GM12878 (cell line): ENCODE results near the gene PATJ. TPM values are rescaled to one million over a fixed set of nuclear protein-coding genes. Genes with fewer than 3 reads are reported as not detected.

ENCODE experiments used
- ATAC-seq: fragments of 200-7000 bp; cut with Tn5 transposase; 3 replicates; pipeline ENCODE4 v1.9.1; 2020; ENCODE audit warnings: mild to moderate bottlenecking, moderate library complexity
- BruUV-seq: library from RNA; stranded (reverse); fragments of 400-500 nt; replicated peaks from 2 replicates; lab custom pipeline; 2021; lab: Mats Ljungman, UMichigan
- CTCF ChIA-PET: fragments of 300-600 bp; sonication (Branson Sonifier 250); formaldehyde crosslinking; extraction: SDS; loops from one replicate; lab custom pipeline; 2021; ENCODE audit warnings: inconsistent platforms; lab: Yijun Ruan, JAX
- POLR2A ChIA-PET: fragments of 350-600 bp; formaldehyde crosslinking; extraction: SDS; loops from one replicate; lab custom pipeline; 2021; ENCODE audit warnings: inconsistent platforms; lab: Charles Lee
- RAD21 ChIA-PET: fragments of 300-600 bp; sonication (Branson Sonifier 250); formaldehyde crosslinking; loops from one replicate; lab custom pipeline; 2023; ENCODE audit warnings: antibody characterized with exemption; ENCODE audit not compliant: unreplicated experiment; lab: Charles Lee
- SMC1A ChIA-PET: fragments of 300-600 bp; sonication (Branson Sonifier 250); formaldehyde crosslinking; loops from one replicate; lab custom pipeline; 2023; ENCODE audit not compliant: unreplicated experiment, uncharacterized antibody; lab: Charles Lee
- DNase-seq: peaks from one replicate; pipeline ENCODE4 v3.0.0-alpha.2; 2011; ENCODE audit warnings: low read depth, low spot score
- FAIRE-seq: peaks from 3 replicates; lab custom pipeline; 2011; peaks lifted over from hg19 to GRCh38; lab: Jason Lieb, UNC
- H2AFZ ChIP-seq: 2 replicates; pipeline ENCODE4 v1.6.0; 2011; ENCODE audit warnings: low read depth, low read length, control low read depth; ENCODE audit not compliant: control insufficient read depth
- H3K27ac ChIP-seq: 2 replicates; pipeline ENCODE4 v1.5.1; 2011; ENCODE audit warnings: control low read depth; ENCODE audit not compliant: control insufficient read depth, insufficient read depth
- H3K27me3 ChIP-seq, 2 experiments: replicated peaks in 1 of 2; 2 replicates each; pipeline versions ENCODE4 v1.6.0 to v1.6.1; 2011; ENCODE audit warnings: low read length in 1 of 2; ENCODE audit not compliant: control insufficient read depth in 2 of 2, insufficient read depth in 2 of 2
- H3K36me3 ChIP-seq, 2 experiments: 2 replicates each; pipeline ENCODE4 v1.5.1; 2011; ENCODE audit warnings: low read length in 1 of 2; ENCODE audit not compliant: control insufficient read depth in 2 of 2, insufficient read depth in 2 of 2
- H3K4me1 ChIP-seq: 2 replicates; pipeline ENCODE4 v1.6.1; 2011; ENCODE audit warnings: mild to moderate bottlenecking, low read length, moderate library complexity, mixed read lengths; ENCODE audit not compliant: control insufficient read depth, insufficient read depth
- H3K4me2 ChIP-seq: 2 replicates; pipeline ENCODE4 v1.6.0; 2011; ENCODE audit warnings: control low read depth; ENCODE audit not compliant: control insufficient read depth, insufficient read depth
- H3K4me3 ChIP-seq: fragments of 200-600 bp; sonication (generic); 2 replicates; pipeline ENCODE4 v1.5.1; 2016
- H3K79me2 ChIP-seq: 2 replicates; pipeline ENCODE4 v1.6.0; 2011; ENCODE audit warnings: low read length; ENCODE audit not compliant: control insufficient read depth, insufficient read depth
- H3K9ac ChIP-seq: 2 replicates; pipeline ENCODE4 v1.8.0; 2011; ENCODE audit warnings: low read length, control low read depth, mixed read lengths; ENCODE audit not compliant: control insufficient read depth, insufficient read depth
- H3K9me3 ChIP-seq: replicated peaks from 3 replicates; pipeline ENCODE4 v1.5.1; 2011; ENCODE audit warnings: mild to moderate bottlenecking, low read length; ENCODE audit not compliant: control insufficient read depth, insufficient read depth
- H4K20me1 ChIP-seq: 2 replicates; pipeline ENCODE4 v1.6.0; 2011; ENCODE audit not compliant: control insufficient read depth, insufficient read depth
- BACH1 ChIP-seq: fragments of 450-650 bp; IDR thresholded peaks from 2 replicates; pipeline ENCODE4 v1.6.1; 2017; ENCODE audit warnings: mild to moderate bottlenecking, borderline replicate concordance
- BCL3 ChIP-seq: IDR thresholded peaks from 2 replicates; pipeline ENCODE4 v1.6.1; 2011; ENCODE audit warnings: borderline replicate concordance, low read depth, mild to moderate bottlenecking, moderate library complexity, low read length; ENCODE audit not compliant: insufficient read depth, poor library complexity, severe bottlenecking
- CHD4 ChIP-seq: fragments of 200-600 bp; sonication (generic); IDR thresholded peaks from 2 replicates; pipeline ENCODE4 v1.6.1; 2016; ENCODE audit warnings: mild to moderate bottlenecking
- JUNB ChIP-seq: IDR thresholded peaks from 2 replicates; pipeline ENCODE4 v1.6.1; 2016; ENCODE audit warnings: antibody characterized with exemption, mild to moderate bottlenecking
- JUND ChIP-seq: IDR thresholded peaks from 2 replicates; pipeline ENCODE4 v1.6.1; 2012; ENCODE audit warnings: low read depth, mild to moderate bottlenecking, low read length, improper control_type of control experiment, moderate library complexity
- MAX ChIP-seq: IDR thresholded peaks from 2 replicates; pipeline ENCODE4 v1.6.1; 2012; ENCODE audit warnings: low read depth, low read length, improper control_type of control experiment
- MEF2A ChIP-seq: IDR thresholded peaks from 2 replicates; pipeline ENCODE4 v1.6.1; 2011; ENCODE audit warnings: low read depth, mild to moderate bottlenecking, low read length, moderate library complexity; ENCODE audit not compliant: insufficient read depth
- MTA2 ChIP-seq: fragments of 450-650 bp; IDR thresholded peaks from 2 replicates; pipeline ENCODE4 v1.6.1; 2016; ENCODE audit warnings: low read depth, mild to moderate bottlenecking, moderate library complexity
- PAX5 ChIP-seq: IDR thresholded peaks from 2 replicates; pipeline ENCODE4 v1.6.1; 2011; ENCODE audit warnings: low read depth, low read length, borderline replicate concordance
- POLR2AphosphoS5 ChIP-seq: IDR thresholded peaks from 2 replicates; pipeline ENCODE4 v1.6.1; 2011; ENCODE audit warnings: mild to moderate bottlenecking, low read length, inconsistent platforms
- SREBF2 ChIP-seq: IDR thresholded peaks from 2 replicates; pipeline ENCODE4 v1.6.1; 2012; ENCODE audit warnings: mild to moderate bottlenecking, low read length
- SUZ12 ChIP-seq: fragments of 200-600 bp; sonication (generic); IDR thresholded peaks from one replicate; pipeline ENCODE4 v1.6.1; 2018; ENCODE audit warnings: antibody characterized with exemption, mild to moderate bottlenecking; ENCODE audit not compliant: unreplicated experiment
- TARDBP ChIP-seq: IDR thresholded peaks from 2 replicates; pipeline ENCODE4 v1.6.1; 2016; ENCODE audit warnings: borderline replicate concordance
- TCF12 ChIP-seq: IDR thresholded peaks from 2 replicates; pipeline ENCODE4 v1.6.1; 2011; ENCODE audit warnings: low read depth, mild to moderate bottlenecking, low read length
- WRNIP1 ChIP-seq: IDR thresholded peaks from 2 replicates; pipeline ENCODE4 v1.6.1; 2011; ENCODE audit warnings: low read depth, low read length, improper control_type of control experiment, borderline replicate concordance
- WGBS: methylation state at CpG from one replicate; pipeline ENCODE4 v1.1.6; 2016; ENCODE audit warnings: low lambda C conversion rate; ENCODE audit not compliant: insufficient replicate concordance, insufficient coverage; ENCODE audit errors: missing lambda C conversion rate; 5-methylcytosine and 5-hydroxymethylcytosine counted together
- in situ Hi-C: fragments of 300-500 bp; cut with MboI; formaldehyde crosslinking; loops from 9 replicates; pipeline ENCODE4 v1.14.3; 2018; ENCODE audit warnings: mixed read lengths
- intact Hi-C: fragments of 100-400 bp; cut with micrococcal nuclease; formaldehyde crosslinking; loops from one replicate; pipeline ENCODE4 v1.14.2; 2022; ENCODE audit not compliant: unreplicated experiment
- polyA plus RNA-seq, 11 experiments: library from polyadenylated mRNA; depleted of rRNA in 4 of 11; unstranded in 6 of 11; stranded (reverse) in 5 of 11; fragments of >200 nt; fragmentation: Nextera tagmentation in 4 of 11; fragmentation: Illumina TruSeq in 1 of 11; extraction: Ambion mirVana in 4 of 11; extraction: Trizol in 1 of 11; gene quantifications; 1 replicate in 1 of 11; 2 replicates in 10 of 11; pipeline versions ENCODE4 v1.2.1 to v1.2.3, GENCODE V29; 2011 to 2016; ENCODE audit warnings: inconsistent platforms in 2 of 11, missing spikeins in 2 of 11, low read depth in 1 of 11
- total RNA-seq, 4 experiments: library from RNA; depleted of rRNA in 3 of 4; stranded (reverse); fragments of >200 nt in 3 of 4; fragmentation: Illumina TruSeq in 1 of 4; extraction: Trizol in 1 of 4; gene quantifications; 2 replicates each; pipeline versions ENCODE4 v1.2.1 to v1.2.3, GENCODE V29; 2013 to 2021

PATJ gene
- total and polyA plus RNA-seq, 10 of the 15 experiments (the other 5 are each of a cell fraction or from before 2014, with no cell fraction given): 2.8 to 13.9 (median 6.9) TPM

GRCh38 chr1:62128745-62129144 lies 386.5 kb downstream of the PATJ start:
- WGBS: 75% methylated on average over 14 of the region's 14 CpGs
- in situ Hi-C loops (no loop called here), intact Hi-C loops (loop anchor here (10.0 kb wide), 1 partner anchor 174 kb away; no protein-coding TSS in a partner anchor)
- no peak overlapping the region for H2AFZ ChIP-seq
- no peaks in the 10 kb centered on the region for H3K27me3 ChIP-seq
- H3K79me2 ChIP-seq: no peaks in the 10 kb centered on the region
- no peak for ATAC-seq
- no peak overlapping the region for H3K27ac ChIP-seq
- no peak for FAIRE-seq
- ChIA-PET CTCF (interaction anchor here (0.9 to 7.4 kb wide), 4 partner anchors 11 to 60 kb away, joined by 3 to 95 read pairs (median 4); no protein-coding TSS in a partner anchor), SMC1A (interaction anchor here (0.8 kb wide), 1 partner anchor 46 kb away, joined by 3 read pairs; no protein-coding TSS in a partner anchor), POLR2A (no interaction called here), RAD21 (no interaction called here)
- TF ChIP-seq TARDBP (no peak), POLR2AphosphoS5 (no peak), MTA2 (no peak), SREBF2 (no peak), PAX5 (no peak), JUND (no peak), JUNB (no peak), MEF2A (no peak), CHD4 (no peak), TCF12 (no peak), BCL3 (no peak), SUZ12 (no peak), MAX (no peak), WRNIP1 (no peak), BACH1 (no peak)
- H3K4me1 ChIP-seq: no peaks in the 10 kb centered on the region
- no peak overlapping the region for H3K4me2 ChIP-seq
- no peak overlapping the region for H3K4me3 ChIP-seq
- no peaks in the 10 kb centered on the region for H3K36me3 ChIP-seq
- no peaks in the 10 kb centered on the region for H4K20me1 ChIP-seq
- no peak overlapping the region for H3K9ac ChIP-seq
- no TSS peak for BruUV-seq
- no peak for DNase-seq
- no peaks in the 10 kb centered on the region for H3K9me3 ChIP-seq
